ENCODE data around the gene SEPTIN7.
"Not testable (repeated sequence)": the region's sequence is repeated elsewhere in the genome, so short reads cannot be mapped to it uniquely, and the experiment has no call there.

The SEPTIN7 gene

DNA sequence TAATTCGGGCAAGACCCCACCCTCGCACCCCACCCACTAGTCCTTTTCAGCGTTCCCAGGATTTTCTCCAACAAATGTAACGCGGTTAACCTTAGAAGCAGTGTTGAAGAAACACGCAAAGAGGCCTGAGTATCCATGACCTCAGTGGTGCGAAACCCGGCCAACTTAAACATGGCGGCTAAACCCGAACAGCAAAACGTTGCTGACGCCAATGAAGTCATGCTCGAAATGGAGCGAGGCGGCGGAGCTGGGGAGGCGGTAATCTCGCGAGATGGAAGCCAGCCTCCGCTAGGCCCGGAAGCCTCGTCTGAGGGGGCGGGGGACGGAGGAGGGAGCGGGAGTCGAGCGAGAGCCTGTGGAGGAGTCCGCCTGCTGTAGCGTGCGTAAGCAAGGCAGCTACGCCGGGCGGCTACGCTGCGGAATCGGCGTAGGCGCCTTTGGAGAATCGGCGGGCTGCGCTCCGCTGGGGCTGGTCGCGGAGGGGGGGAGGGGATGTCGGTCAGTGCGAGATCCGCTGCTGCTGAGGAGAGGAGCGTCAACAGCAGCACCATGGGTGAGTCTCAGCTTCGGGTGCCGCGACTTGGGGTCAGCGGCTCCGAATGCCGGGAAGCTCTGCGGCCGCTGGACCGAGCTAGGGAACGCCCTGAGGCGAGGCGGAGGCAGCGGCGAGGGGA lies at the start of gene SEPTIN7:
Gene SEPTIN7, plus strand, starts transcription at position 340 of the 674 bp plus-strand sequence. Its CDS starts 153 bp downstream, at position 493.
- peak within 1 kb of the TSS; percentile 94 for H3K27ac ChIP-seq
- TF ChIP-seq, protein P1, sequence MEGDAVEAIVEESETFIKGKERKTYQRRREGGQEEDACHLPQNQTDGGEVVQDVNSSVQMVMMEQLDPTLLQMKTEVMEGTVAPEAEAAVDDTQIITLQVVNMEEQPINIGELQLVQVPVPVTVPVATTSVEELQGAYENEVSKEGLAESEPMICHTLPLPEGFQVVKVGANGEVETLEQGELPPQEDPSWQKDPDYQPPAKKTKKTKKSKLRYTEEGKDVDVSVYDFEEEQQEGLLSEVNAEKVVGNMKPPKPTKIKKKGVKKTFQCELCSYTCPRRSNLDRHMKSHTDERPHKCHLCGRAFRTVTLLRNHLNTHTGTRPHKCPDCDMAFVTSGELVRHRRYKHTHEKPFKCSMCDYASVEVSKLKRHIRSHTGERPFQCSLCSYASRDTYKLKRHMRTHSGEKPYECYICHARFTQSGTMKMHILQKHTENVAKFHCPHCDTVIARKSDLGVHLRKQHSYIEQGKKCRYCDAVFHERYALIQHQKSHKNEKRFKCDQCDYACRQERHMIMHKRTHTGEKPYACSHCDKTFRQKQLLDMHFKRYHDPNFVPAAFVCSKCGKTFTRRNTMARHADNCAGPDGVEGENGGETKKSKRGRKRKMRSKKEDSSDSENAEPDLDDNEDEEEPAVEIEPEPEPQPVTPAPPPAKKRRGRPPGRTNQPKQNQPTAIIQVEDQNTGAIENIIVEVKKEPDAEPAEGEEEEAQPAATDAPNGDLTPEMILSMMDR (conservative IDR thresholded peaks at IDR 0.05): no peak
- no peak for TF ChIP-seq ZFX (IDR thresholded peaks at IDR 0.05)

DNA sequence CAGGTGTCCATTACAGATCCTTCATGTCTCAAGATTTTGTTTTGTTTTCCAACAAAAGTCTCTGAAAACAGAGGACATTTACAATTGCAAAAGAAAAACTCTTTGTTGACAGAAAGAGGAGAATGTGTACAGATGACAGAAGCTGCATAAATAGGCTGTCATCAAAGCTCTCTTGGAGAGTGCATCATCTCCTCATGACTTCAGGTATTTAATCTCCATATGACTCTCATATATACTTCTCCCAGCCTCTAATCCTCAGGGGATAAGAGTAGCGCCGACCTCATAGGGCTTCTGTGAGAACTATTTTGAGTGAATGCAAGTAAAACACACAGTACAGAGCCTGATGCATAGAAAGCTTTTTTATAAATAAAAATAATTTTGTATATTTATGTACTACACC lies 48.1 kb upstream of the SEPTIN7 start:
- no peak for TF ChIP-seq ZFX (IDR thresholded peaks at IDR 0.05)
- TF ChIP-seq, protein P1 (conservative IDR thresholded peaks at IDR 0.05): no peak
- H3K27ac ChIP-seq: no peak overlapping the region

DNA sequence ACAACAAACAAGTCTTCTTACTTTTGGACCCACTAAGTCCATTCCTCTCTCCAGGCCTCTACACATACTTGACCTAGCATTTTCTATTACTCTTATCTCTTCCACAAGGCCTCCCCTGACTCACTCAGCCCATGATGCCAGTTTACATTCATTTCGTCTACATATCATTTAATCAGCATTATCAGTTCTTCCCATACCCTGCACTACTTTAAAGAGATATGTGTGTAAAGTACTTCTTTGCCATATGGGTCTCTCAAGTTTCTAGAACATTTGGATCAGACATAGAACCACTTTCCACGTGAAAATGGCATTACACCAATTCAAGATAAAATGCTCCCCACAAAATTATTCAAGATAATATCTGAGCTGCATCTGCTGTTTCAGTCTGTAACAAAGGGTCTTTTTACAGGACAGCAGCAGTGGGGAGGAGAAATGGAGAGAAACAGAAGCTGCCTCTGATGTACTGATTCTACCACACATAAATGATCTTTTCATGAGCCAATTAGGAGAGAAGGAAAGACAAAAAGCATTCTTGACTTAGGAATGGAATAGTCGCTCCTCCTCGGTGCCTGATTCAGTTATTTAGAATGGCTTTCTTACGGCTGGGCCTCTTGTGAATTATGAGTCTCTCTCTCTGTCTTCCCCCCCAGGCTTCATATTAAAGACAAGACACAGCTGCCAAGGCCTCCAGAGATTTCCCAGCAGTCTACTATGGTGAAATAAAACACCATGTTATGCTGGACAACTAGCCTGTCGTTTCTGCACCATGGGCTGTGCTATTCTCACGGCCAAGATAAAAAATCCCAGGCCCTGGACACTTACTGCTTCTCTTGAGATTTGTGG lies 46.9 kb upstream of the SEPTIN7 start:
- H3K27ac ChIP-seq: no peak overlapping the region
- no peak for TF ChIP-seq ZFX (IDR thresholded peaks at IDR 0.05)

DNA sequence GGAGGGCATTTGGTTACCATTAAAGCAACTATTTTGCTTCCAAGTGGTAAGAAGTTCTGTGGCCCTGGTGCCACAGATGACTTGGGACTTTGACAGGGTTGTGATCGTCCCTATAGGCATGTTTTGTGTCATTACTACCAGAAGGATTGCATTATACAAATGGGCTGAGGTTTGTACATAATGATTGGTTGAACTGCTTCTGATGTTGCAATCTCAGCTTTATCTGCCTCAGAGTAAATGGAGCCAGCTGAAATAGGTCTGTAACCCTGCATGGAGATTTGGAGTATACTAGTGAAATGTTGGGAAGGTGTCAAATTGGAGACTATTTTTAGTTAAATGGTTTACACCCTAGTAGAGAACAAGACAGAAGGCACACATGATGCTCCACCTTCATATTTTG lies 46.1 kb upstream of the SEPTIN7 start:
- H3K27ac ChIP-seq: no peak overlapping the region
- TF ChIP-seq, protein P1 (conservative IDR thresholded peaks at IDR 0.05): no peak
- TF ChIP-seq ZFX (IDR thresholded peaks at IDR 0.05): no peak

DNA sequence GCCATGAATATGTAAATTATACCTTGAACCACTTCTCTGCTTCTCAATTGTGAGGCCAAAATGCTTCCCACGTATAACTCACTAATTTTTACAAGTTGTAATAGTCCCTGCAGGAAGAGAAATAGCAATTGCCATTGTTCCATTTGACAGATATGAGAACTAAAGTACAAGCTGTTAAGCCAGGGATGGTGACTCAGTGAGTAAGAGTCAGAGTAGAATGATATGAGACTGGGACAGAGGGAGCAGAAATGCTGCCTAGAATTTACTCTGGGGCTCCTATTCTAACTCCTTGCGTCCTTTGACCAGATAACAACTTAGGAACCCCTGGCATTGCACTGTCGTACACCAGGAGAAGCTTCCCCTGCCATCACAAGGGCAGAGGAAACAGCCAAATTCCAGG lies 45.1 kb upstream of the SEPTIN7 start:
- H3K27ac ChIP-seq: no peak overlapping the region
- TF ChIP-seq, protein P1 (conservative IDR thresholded peaks at IDR 0.05): no peak
- TF ChIP-seq ZFX (IDR thresholded peaks at IDR 0.05): no peak

DNA sequence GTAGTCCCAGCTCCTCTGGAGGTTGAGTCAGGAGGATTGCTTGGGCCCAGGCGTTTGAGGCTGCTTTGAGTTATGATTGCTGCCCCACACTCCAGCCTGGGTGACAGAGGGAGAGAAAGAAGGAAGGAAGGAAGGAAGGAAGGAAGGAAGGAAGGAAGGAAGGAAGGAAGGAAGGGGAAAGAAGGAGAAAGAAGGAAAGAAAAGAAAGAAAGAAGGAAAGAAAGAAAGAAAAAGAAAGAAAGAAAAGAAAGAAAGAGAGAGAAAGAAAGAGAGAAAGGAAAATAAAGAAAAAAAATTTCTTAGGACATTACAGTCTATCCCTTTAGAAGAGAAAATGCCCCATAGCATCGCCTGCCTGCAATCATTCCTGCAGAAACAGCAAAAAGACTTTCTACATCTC lies 44.4 kb upstream of the SEPTIN7 start:
- not testable (repeated sequence) for H3K27ac ChIP-seq

DNA sequence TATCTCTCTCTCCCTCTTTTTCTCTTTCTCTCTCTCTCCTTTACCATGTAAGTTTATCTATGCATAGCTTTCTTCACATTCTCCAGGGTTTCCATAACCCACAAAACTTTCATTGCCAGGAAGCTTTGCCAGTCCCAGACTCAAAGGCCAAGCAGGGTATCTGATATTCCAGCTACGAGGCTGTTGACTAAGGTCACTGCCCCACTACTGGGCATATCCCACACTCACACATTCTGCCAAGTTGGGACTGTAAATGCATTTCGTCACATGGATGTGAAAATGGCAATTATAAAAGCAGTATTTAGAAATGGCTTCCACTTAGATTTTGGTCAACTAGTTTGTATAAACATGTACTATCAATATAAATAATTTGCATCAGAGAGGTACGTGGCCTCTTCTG lies 43.3 kb upstream of the SEPTIN7 start:
- TF ChIP-seq ZFX (IDR thresholded peaks at IDR 0.05): no peak
- TF ChIP-seq, protein P1 (conservative IDR thresholded peaks at IDR 0.05): no peak
- H3K27ac ChIP-seq: no peak overlapping the region

DNA sequence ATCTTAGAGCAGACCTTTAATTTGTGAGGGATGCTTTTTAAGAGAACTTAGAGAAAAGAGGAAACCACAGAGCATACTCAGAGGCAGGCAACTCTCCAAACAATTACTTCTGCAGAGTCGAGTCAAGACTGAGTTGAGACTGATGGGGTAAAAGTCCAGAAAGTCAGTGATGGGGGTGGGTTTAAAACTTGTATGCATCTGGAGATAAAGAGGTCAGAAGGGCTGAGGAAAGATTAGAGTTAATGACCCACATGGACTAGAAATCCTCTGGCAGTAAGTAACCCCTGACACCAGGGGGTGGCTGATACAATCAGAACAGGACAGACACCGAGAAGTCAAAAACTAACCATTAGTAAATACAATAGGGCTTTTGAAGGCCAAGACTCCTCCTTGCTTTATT lies 42.4 kb upstream of the SEPTIN7 start:
- H3K27ac ChIP-seq: no peak overlapping the region
- TF ChIP-seq, protein P1 (conservative IDR thresholded peaks at IDR 0.05): no peak
- TF ChIP-seq ZFX (IDR thresholded peaks at IDR 0.05): no peak
